GM12878 (cell line): ENCODE results near the gene STXBP2. TPM values are rescaled to one million over a fixed set of nuclear protein-coding genes. Genes with fewer than 3 reads are reported as not detected.

ENCODE experiments used
- BACH1 ChIP-seq: fragments of 450-650 bp; IDR thresholded peaks from 2 replicates; pipeline ENCODE4 v1.6.1; 2017; ENCODE audit warnings: mild to moderate bottlenecking, borderline replicate concordance
- CHD2 ChIP-seq: IDR thresholded peaks from 2 replicates; pipeline ENCODE4 v1.6.1; 2011; ENCODE audit warnings: low read depth, low read length, improper control_type of control experiment, borderline replicate concordance
- FOXM1 ChIP-seq: IDR thresholded peaks from 2 replicates; pipeline ENCODE4 v1.6.1; 2012; ENCODE audit warnings: low read depth, mild to moderate bottlenecking, inconsistent platforms, low read length, moderate library complexity
- GATAD2B ChIP-seq: fragments of 450-650 bp; conservative IDR thresholded peaks from 2 replicates; pipeline ENCODE4 v1.6.1; 2017; ENCODE audit warnings: low read depth, mild to moderate bottlenecking, moderate library complexity
- HDGF ChIP-seq: fragments of 450-650 bp; IDR thresholded peaks from 2 replicates; pipeline ENCODE4 v1.6.1; 2016; ENCODE audit warnings: antibody characterized with exemption
- JUND ChIP-seq: IDR thresholded peaks from 2 replicates; pipeline ENCODE4 v1.6.1; 2012; ENCODE audit warnings: low read depth, mild to moderate bottlenecking, low read length, improper control_type of control experiment, moderate library complexity
- MEF2A ChIP-seq: IDR thresholded peaks from 2 replicates; pipeline ENCODE4 v1.6.1; 2011; ENCODE audit warnings: low read depth, mild to moderate bottlenecking, low read length, moderate library complexity; ENCODE audit not compliant: insufficient read depth
- NFYB ChIP-seq: IDR thresholded peaks from 2 replicates; pipeline ENCODE4 v1.6.1; 2011; ENCODE audit warnings: low read depth, mild to moderate bottlenecking, low read length, improper control_type of control experiment, moderate library complexity; ENCODE audit not compliant: insufficient read depth
- PML ChIP-seq: IDR thresholded peaks from 2 replicates; pipeline ENCODE4 v1.6.1; 2012; ENCODE audit warnings: low read length, inconsistent platforms
- POLR2A ChIP-seq: IDR thresholded peaks from 2 replicates; pipeline ENCODE4 v1.6.1; 2011; ENCODE audit warnings: low read depth, mild to moderate bottlenecking, low read length
- RAD21 ChIP-seq: IDR thresholded peaks from 2 replicates; pipeline ENCODE4 v1.6.1; 2011; ENCODE audit warnings: mild to moderate bottlenecking, low read depth, low read length, moderate library complexity; ENCODE audit not compliant: insufficient read depth
- RAD51 ChIP-seq: fragments of 450-650 bp; IDR thresholded peaks from 2 replicates; pipeline ENCODE4 v1.6.1; 2016; ENCODE audit warnings: moderate library complexity, mild to moderate bottlenecking, inconsistent platforms
- RFX5 ChIP-seq: IDR thresholded peaks from 2 replicates; pipeline ENCODE4 v1.6.1; 2011; ENCODE audit warnings: low read depth, low read length, improper control_type of control experiment
- SMARCA5 ChIP-seq: fragments of 450-650 bp; IDR thresholded peaks from 2 replicates; pipeline ENCODE4 v1.6.1; 2017; ENCODE audit warnings: mild to moderate bottlenecking
- SRF ChIP-seq, 2 experiments: IDR thresholded peaks; 2 replicates each; pipeline ENCODE4 v1.6.1; 2011; ENCODE audit warnings: low read depth in 2 of 2, low read length in 2 of 2, mild to moderate bottlenecking in 1 of 2, moderate library complexity in 1 of 2
- ZNF384 ChIP-seq: IDR thresholded peaks from 2 replicates; pipeline ENCODE4 v1.6.1; 2012; ENCODE audit warnings: low read depth, mild to moderate bottlenecking, low read length, improper control_type of control experiment, borderline replicate concordance
- polyA plus RNA-seq, 11 experiments: library from polyadenylated mRNA; depleted of rRNA in 4 of 11; unstranded in 6 of 11; stranded (reverse) in 5 of 11; fragments of >200 nt; fragmentation: Nextera tagmentation in 4 of 11; fragmentation: Illumina TruSeq in 1 of 11; extraction: Ambion mirVana in 4 of 11; extraction: Trizol in 1 of 11; gene quantifications; 1 replicate in 1 of 11; 2 replicates in 10 of 11; pipeline versions ENCODE4 v1.2.1 to v1.2.3, GENCODE V29; 2011 to 2016; ENCODE audit warnings: inconsistent platforms in 2 of 11, missing spikeins in 2 of 11, low read depth in 1 of 11
- total RNA-seq, 4 experiments: library from RNA; depleted of rRNA in 3 of 4; stranded (reverse); fragments of >200 nt in 3 of 4; fragmentation: Illumina TruSeq in 1 of 4; extraction: Trizol in 1 of 4; gene quantifications; 2 replicates each; pipeline versions ENCODE4 v1.2.1 to v1.2.3, GENCODE V29; 2013 to 2021
- TF ChIP-seq, protein P1 (sequence below): IDR thresholded peaks from 2 replicates; pipeline ENCODE4 v1.6.1; 2011; ENCODE audit warnings: borderline replicate concordance, low read depth, mild to moderate bottlenecking, moderate library complexity, low read length; ENCODE audit not compliant: insufficient read depth, poor library complexity, severe bottlenecking
- TF ChIP-seq, protein P2 (sequence below): fragments of 450-650 bp; IDR thresholded peaks from 2 replicates; pipeline ENCODE4 v1.6.1; 2017; ENCODE audit warnings: mild to moderate bottlenecking, moderate library complexity
- TF ChIP-seq, protein P3 (sequence below): fragments of 450-650 bp; IDR thresholded peaks from 2 replicates; pipeline ENCODE4 v1.6.1; 2016; ENCODE audit warnings: mild to moderate bottlenecking, moderate library complexity, borderline replicate concordance
- TF ChIP-seq, protein P4 (sequence below): fragments of 450-650 bp; IDR thresholded peaks from 2 replicates; pipeline ENCODE4 v1.6.1; 2016; ENCODE audit warnings: mild to moderate bottlenecking

Gene STXBP2
- total and polyA plus RNA-seq, 10 of the 15 experiments (the other 5 are each of a cell fraction or from before 2014, with no cell fraction given), result 2.6 to 111 (median 61.4) TPM

DNA sequence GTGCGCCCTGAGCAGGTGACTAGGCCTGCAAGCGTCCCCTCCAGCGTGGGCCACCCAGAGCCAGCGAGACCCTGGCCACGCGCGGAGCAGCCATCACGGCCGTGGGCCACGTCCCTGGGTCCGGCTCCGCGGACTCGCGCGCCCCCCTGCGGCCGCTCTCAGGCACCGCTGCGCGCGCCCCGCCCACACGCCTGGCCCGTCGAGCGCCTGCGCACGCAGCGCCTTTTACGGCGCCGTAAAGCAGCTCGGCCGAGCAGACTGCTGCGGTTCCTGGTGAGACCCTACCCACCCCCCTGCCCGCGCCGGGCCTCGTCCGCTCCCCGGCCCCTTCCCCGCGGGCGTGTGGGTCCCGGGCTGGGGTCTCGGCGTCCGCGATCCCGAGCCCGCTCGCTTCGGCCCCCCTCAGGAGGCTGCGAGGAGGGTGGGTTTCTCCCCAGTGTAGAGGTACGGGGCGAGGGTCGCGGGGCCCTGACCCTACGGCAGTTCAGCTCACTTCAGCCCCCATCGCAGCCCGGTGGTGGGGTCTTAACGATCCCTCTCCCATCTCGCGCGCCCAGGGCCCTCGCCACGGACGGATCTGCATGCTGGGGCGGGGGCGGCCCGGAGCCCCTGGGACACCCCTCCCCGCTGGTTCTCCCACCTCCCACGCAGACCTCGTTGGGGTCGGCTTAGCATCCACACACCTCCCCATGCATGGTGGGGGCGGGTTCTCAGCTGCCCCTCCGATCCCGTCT is 43.9 kb downstream of the STXBP2 start, which contains the start of gene TRAPPC5 (continued):
- TF ChIP-seq, protein P1, sequence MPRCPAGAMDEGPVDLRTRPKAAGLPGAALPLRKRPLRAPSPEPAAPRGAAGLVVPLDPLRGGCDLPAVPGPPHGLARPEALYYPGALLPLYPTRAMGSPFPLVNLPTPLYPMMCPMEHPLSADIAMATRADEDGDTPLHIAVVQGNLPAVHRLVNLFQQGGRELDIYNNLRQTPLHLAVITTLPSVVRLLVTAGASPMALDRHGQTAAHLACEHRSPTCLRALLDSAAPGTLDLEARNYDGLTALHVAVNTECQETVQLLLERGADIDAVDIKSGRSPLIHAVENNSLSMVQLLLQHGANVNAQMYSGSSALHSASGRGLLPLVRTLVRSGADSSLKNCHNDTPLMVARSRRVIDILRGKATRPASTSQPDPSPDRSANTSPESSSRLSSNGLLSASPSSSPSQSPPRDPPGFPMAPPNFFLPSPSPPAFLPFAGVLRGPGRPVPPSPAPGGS, result peak; percentile 36
- TF ChIP-seq SMARCA5, result peak; percentile 94
- peak; percentile 98 for TF ChIP-seq BACH1
- 0 out of 2 replicates have a peak, but pooled peaks have one; percentile 11 for TF ChIP-seq MEF2A
- TF ChIP-seq RFX5, result no peak
- TF ChIP-seq RAD51, result no peak
- TF ChIP-seq POLR2A, result 0 out of 2 replicates have a peak, but pooled peaks have one; percentile 65
- TF ChIP-seq, protein P2, sequence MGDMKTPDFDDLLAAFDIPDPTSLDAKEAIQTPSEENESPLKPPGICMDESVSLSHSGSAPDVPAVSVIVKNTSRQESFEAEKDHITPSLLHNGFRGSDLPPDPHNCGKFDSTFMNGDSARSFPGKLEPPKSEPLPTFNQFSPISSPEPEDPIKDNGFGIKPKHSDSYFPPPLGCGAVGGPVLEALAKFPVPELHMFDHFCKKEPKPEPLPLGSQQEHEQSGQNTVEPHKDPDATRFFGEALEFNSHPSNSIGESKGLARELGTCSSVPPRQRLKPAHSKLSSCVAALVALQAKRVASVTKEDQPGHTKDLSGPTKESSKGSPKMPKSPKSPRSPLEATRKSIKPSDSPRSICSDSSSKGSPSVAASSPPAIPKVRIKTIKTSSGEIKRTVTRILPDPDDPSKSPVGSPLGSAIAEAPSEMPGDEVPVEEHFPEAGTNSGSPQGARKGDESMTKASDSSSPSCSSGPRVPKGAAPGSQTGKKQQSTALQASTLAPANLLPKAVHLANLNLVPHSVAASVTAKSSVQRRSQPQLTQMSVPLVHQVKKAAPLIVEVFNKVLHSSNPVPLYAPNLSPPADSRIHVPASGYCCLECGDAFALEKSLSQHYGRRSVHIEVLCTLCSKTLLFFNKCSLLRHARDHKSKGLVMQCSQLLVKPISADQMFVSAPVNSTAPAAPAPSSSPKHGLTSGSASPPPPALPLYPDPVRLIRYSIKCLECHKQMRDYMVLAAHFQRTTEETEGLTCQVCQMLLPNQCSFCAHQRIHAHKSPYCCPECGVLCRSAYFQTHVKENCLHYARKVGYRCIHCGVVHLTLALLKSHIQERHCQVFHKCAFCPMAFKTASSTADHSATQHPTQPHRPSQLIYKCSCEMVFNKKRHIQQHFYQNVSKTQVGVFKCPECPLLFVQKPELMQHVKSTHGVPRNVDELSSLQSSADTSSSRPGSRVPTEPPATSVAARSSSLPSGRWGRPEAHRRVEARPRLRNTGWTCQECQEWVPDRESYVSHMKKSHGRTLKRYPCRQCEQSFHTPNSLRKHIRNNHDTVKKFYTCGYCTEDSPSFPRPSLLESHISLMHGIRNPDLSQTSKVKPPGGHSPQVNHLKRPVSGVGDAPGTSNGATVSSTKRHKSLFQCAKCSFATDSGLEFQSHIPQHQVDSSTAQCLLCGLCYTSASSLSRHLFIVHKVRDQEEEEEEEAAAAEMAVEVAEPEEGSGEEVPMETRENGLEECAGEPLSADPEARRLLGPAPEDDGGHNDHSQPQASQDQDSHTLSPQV, result peak; percentile 80
- TF ChIP-seq NFYB, result no peak
- TF ChIP-seq CHD2, result no peak
- TF ChIP-seq GATAD2B, result peak; percentile 95
- TF ChIP-seq ZNF384, result no peak
- no peak for TF ChIP-seq PML
- peak; percentile 75 for TF ChIP-seq RAD21
- no peak for TF ChIP-seq HDGF
- TF ChIP-seq FOXM1, result no peak
- TF ChIP-seq, protein P3, sequence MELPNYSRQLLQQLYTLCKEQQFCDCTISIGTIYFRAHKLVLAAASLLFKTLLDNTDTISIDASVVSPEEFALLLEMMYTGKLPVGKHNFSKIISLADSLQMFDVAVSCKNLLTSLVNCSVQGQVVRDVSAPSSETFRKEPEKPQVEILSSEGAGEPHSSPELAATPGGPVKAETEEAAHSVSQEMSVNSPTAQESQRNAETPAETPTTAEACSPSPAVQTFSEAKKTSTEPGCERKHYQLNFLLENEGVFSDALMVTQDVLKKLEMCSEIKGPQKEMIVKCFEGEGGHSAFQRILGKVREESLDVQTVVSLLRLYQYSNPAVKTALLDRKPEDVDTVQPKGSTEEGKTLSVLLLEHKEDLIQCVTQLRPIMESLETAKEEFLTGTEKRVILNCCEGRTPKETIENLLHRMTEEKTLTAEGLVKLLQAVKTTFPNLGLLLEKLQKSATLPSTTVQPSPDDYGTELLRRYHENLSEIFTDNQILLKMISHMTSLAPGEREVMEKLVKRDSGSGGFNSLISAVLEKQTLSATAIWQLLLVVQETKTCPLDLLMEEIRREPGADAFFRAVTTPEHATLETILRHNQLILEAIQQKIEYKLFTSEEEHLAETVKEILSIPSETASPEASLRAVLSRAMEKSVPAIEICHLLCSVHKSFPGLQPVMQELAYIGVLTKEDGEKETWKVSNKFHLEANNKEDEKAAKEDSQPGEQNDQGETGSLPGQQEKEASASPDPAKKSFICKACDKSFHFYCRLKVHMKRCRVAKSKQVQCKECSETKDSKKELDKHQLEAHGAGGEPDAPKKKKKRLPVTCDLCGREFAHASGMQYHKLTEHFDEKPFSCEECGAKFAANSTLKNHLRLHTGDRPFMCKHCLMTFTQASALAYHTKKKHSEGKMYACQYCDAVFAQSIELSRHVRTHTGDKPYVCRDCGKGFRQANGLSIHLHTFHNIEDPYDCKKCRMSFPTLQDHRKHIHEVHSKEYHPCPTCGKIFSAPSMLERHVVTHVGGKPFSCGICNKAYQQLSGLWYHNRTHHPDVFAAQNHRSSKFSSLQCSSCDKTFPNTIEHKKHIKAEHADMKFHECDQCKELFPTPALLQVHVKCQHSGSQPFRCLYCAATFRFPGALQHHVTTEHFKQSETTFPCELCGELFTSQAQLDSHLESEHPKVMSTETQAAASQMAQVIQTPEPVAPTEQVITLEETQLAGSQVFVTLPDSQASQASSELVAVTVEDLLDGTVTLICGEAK, result no peak
- TF ChIP-seq JUND, result no peak
- TF ChIP-seq, protein P4, sequence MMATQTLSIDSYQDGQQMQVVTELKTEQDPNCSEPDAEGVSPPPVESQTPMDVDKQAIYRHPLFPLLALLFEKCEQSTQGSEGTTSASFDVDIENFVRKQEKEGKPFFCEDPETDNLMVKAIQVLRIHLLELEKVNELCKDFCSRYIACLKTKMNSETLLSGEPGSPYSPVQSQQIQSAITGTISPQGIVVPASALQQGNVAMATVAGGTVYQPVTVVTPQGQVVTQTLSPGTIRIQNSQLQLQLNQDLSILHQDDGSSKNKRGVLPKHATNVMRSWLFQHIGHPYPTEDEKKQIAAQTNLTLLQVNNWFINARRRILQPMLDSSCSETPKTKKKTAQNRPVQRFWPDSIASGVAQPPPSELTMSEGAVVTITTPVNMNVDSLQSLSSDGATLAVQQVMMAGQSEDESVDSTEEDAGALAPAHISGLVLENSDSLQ, result no peak
- 0 out of 4 replicates have a peak, but pooled peaks of 1 of the 2 experiments have one; percentile 36 for TF ChIP-seq SRF (IDR thresholded peaks at IDR 0.05; ENCODE audit: low read depth in 2 of 2, low read length in 2 of 2)
